ENCODE results near the gene SHISA9.

DNA sequence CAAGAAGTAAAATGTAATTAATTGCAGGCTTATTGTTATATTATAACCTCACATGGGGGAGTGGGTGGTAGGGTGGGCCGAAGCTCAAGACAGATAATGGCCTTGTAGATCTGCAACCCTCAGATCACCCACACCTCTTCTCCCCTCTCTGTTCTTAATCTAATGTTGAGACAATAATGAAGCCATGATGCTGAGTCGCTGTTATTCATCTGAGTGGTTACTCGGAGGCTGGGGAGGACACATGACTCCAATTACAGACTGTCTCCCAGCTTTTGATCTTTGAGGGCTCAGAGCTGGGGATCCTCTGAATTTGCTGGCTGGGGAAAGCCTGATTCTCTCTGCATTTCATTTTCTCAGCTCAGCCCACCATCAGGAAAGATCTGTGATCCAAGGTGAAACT lies 275.3 kb downstream of the SHISA9 start:
- no peak for TF ChIP-seq CTCF (IDR thresholded peaks at IDR 0.05)
- no peak for TF ChIP-seq POLR2A (IDR thresholded peaks at IDR 0.05)
